22Rv1 (cell line): Measurements from ENCODE around the gene ASB7.

Source experiments
- ZFX ChIP-seq: fragments of 450-650 bp; IDR thresholded peaks from 2 replicates; pipeline ENCODE4 v1.6.1; 2017; ENCODE audit warnings: antibody characterized with exemption, borderline replicate concordance
- TF ChIP-seq, protein P1 (sequence below): fragments of 450-650 bp; IDR thresholded peaks from 2 replicates; pipeline ENCODE4 v1.5.1; 2017; ENCODE audit warnings: mild to moderate bottlenecking

DNA sequence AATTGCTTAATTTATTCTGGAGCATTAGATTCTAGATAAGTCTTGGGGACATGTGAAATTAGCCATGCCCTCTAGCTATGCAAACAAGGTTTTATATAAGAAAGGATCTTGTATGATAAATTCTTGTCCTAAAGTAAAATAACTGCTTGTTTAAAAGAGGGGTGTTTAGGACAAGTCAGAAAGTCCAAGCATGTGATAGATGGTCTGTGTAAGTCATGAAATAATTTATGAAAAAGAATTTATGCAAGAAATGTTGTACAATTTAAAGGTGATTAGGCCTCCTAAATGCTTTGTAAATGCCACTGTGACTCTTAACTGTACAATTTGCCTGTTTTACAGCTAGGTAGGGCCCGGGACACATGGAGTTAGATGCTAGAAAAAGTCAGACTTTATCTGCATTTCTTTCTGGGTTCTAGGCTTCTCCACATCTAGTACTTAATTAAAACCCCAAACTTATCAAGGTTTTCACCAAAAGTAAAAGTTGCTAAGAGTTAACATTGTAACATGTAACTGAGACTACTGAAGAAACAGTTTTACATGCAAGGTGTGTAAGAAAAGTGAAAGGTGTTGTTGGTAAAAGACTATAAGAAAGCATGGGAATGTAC, 13.6 kb upstream of the ASB7 start:
- TF ChIP-seq, protein P1, sequence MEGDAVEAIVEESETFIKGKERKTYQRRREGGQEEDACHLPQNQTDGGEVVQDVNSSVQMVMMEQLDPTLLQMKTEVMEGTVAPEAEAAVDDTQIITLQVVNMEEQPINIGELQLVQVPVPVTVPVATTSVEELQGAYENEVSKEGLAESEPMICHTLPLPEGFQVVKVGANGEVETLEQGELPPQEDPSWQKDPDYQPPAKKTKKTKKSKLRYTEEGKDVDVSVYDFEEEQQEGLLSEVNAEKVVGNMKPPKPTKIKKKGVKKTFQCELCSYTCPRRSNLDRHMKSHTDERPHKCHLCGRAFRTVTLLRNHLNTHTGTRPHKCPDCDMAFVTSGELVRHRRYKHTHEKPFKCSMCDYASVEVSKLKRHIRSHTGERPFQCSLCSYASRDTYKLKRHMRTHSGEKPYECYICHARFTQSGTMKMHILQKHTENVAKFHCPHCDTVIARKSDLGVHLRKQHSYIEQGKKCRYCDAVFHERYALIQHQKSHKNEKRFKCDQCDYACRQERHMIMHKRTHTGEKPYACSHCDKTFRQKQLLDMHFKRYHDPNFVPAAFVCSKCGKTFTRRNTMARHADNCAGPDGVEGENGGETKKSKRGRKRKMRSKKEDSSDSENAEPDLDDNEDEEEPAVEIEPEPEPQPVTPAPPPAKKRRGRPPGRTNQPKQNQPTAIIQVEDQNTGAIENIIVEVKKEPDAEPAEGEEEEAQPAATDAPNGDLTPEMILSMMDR: no peak
- no peak for TF ChIP-seq ZFX
